ENCODE data around the gene CHAC2. TPM values are rescaled to one million over a fixed set of nuclear protein-coding genes. Genes with fewer than 3 reads are reported as not detected.
"Not testable (repeated sequence)": the region's sequence is repeated elsewhere in the genome, so short reads cannot be mapped to it uniquely, and the experiment has no call there.

Gene CHAC2
- total RNA-seq, 1 donor from 2014 or later = 22.4 TPM

DNA sequence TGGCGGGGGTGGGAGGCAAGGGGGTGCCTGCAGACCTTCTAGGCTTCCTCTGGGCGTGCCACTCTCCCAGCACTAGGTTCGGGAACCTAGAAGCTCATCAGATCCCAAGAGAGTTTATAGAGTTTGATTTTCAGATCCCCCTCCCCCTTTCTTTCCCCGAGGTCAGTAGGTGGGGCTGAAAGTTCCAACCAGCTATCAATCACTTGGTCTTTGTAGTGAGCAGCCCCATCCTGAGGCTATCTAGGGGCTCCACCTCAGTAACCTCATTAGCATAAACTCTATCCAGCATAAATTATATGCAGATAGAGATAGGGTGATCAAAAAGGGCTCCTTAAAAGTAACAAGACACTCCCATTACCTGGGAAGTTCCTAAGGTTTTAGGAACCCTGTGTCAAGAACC, 52.0 kb downstream of the CHAC2 start:
- Mint-ChIP-seq H3K27ac (no peak overlapping the region), H3K27me3 (ENCODE audit: low read depth) (no peaks in the 10 kb centered on the region), H3K36me3 (ENCODE audit: low read depth) (peaks cover 32% of the 10 kb centered on the region), H3K4me3 (ENCODE audit: low read depth) (no peak overlapping the region), H3K4me1 (ENCODE audit: low read depth) (no peaks in the 10 kb centered on the region), H3K9me3 (no peaks in the 10 kb centered on the region)
- intact Hi-C loops (cut with micrococcal nuclease) = no loop called here
- no peak for DNase-seq (ENCODE audit: low spot score)

DNA sequence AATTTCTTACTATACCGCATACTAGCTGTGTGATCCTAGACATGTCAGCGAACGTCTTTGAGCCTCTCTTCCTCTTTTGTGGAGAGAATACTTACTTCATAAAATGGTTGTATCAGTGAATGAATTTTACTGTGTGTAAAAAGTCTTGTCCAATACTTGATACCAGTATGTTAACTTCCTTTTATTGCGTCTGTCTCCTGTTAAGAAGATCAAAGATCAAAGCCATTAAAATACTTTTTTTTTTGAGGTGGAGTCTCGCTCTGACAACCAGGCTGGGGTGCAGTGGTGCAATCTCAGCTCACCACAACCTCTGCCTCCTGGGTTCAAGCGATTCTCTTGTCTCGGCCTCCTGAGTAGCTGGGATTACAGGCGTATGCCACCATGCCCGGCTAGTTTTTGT, 52.4 kb downstream of the CHAC2 start:
- no peak for DNase-seq (ENCODE audit: low spot score)
- H3K36me3 Mint-ChIP-seq (ENCODE audit: low read depth) = peaks cover 30% of the 10 kb centered on the region
- intact Hi-C loops (cut with micrococcal nuclease) = no loop called here
- no peak overlapping the region for H3K4me3 Mint-ChIP-seq (ENCODE audit: low read depth)
- no peak overlapping the region for H3K27ac Mint-ChIP-seq
- no peaks in the 10 kb centered on the region for H3K4me1 Mint-ChIP-seq (ENCODE audit: low read depth)
- H3K9me3 Mint-ChIP-seq = no peaks in the 10 kb centered on the region
- H3K27me3 Mint-ChIP-seq (ENCODE audit: low read depth) = no peaks in the 10 kb centered on the region

DNA sequence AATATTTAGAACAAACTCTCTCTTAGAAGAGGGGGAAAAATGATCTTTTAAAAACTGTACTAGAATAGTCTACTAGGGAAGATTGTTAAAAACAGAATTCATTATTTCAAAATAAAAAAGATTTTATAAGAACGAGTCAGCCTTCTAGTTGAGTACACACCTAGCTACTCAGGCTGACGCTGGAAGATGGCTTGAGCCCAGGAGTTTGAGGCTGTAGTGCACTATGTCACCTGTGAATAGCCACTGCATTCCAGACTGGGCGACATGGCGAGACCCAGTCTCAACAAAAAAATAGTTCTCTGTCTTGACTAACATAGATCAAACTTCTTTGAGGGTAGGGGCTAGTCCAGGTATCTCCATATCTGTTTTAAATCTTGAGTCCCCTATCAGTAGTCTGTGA, 53.1 kb downstream of the CHAC2 start:
- Mint-ChIP-seq H3K4me1 (ENCODE audit: low read depth) (no peaks in the 10 kb centered on the region), H3K27ac (no peak overlapping the region), H3K36me3 (ENCODE audit: low read depth) (peaks cover 24% of the 10 kb centered on the region), H3K4me3 (ENCODE audit: low read depth) (no peak overlapping the region), H3K27me3 (ENCODE audit: low read depth) (no peaks in the 10 kb centered on the region), H3K9me3 (no peaks in the 10 kb centered on the region)
- intact Hi-C loops (cut with micrococcal nuclease) = no loop called here
- DNase-seq (ENCODE audit: low spot score) = no peak

DNA sequence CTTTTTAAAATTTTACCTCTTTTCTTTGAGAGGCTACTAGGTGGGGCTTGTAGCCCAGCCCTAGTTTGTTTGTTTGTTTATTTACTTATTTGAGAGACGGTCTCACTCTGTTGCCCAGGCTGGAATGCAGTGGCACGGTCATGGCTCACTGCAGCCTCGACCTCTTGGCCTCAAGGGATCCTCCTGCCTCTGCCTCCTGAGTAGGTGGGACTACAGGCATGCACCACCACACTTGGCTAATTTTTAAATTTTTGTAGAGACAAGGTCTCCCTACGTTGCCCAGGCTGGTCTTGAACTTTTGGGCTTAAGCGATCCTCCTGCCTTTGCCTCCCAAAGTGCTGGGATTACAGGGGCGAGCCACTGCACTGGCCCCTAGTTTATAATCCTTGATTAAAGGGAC, 54.2 kb downstream of the CHAC2 start:
- H3K4me1 Mint-ChIP-seq (ENCODE audit: low read depth) = no peaks in the 10 kb centered on the region
- H3K27ac Mint-ChIP-seq = no peak overlapping the region
- peaks cover 17% of the 10 kb centered on the region for H3K36me3 Mint-ChIP-seq (ENCODE audit: low read depth)
- intact Hi-C loops (cut with micrococcal nuclease) = no loop called here
- H3K27me3 Mint-ChIP-seq (ENCODE audit: low read depth) = no peaks in the 10 kb centered on the region
- no peaks in the 10 kb centered on the region for H3K9me3 Mint-ChIP-seq
- no peak for DNase-seq (ENCODE audit: low spot score)
- no peak overlapping the region for H3K4me3 Mint-ChIP-seq (ENCODE audit: low read depth)

DNA sequence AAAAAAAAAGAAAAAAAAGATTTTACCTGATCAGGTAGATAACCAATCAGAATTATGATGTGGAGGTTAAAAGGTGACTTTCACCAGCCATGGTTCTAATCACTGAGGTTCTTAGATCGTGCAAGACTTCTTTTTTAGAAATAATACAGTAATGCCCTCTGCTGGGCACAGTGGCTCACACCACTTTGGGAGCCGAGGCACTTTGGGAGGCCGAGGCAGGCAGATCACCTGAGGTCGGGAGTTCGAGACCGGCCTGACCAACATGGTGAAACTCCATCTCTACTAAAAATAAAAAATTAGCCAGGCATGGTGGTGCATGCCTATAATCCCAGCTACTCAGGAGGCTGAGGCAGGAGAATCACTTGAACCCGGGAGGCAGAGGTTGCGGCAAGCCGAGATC, 56.0 kb downstream of the CHAC2 start:
- H3K9me3 Mint-ChIP-seq; H3K4me3 Mint-ChIP-seq (ENCODE audit: low read depth); intact Hi-C loops (cut with micrococcal nuclease); H3K27ac Mint-ChIP-seq; DNase-seq (ENCODE audit: low spot score); H3K4me1 Mint-ChIP-seq (ENCODE audit: low read depth); H3K27me3 Mint-ChIP-seq (ENCODE audit: low read depth): not testable (repeated sequence)
- peaks cover 13% of the 10 kb centered on the region for H3K36me3 Mint-ChIP-seq (ENCODE audit: low read depth)

Other genes with a start within 250 kb of the CHAC2 start
- 24.3 and 26.4 TPM in 2 replicates for gene ASB3, start 19.1 kb downstream of the CHAC2 start, total RNA-seq
- gene ERLEC1, start 19.2 kb downstream of the CHAC2 start, total RNA-seq = 36.0 and 36.2 TPM in 2 replicates
- gene GPR75, start 92.2 kb downstream of the CHAC2 start, total RNA-seq = 2.4 TPM in 2 replicates
- gene PSME4, start 203.2 kb downstream of the CHAC2 start, total RNA-seq = 52.0 and 57.3 TPM in 2 replicates